ENCODE data around the gene BOK. TPM values are rescaled to one million over a fixed set of nuclear protein-coding genes. Genes with fewer than 3 reads are reported as not detected.
A peak's percentile ranks its signal among the peaks of the same experiment; 100 is the strongest.

Gene BOK
- total RNA-seq, 1 experiment from 2014 or later = 41.5 TPM

DNA sequence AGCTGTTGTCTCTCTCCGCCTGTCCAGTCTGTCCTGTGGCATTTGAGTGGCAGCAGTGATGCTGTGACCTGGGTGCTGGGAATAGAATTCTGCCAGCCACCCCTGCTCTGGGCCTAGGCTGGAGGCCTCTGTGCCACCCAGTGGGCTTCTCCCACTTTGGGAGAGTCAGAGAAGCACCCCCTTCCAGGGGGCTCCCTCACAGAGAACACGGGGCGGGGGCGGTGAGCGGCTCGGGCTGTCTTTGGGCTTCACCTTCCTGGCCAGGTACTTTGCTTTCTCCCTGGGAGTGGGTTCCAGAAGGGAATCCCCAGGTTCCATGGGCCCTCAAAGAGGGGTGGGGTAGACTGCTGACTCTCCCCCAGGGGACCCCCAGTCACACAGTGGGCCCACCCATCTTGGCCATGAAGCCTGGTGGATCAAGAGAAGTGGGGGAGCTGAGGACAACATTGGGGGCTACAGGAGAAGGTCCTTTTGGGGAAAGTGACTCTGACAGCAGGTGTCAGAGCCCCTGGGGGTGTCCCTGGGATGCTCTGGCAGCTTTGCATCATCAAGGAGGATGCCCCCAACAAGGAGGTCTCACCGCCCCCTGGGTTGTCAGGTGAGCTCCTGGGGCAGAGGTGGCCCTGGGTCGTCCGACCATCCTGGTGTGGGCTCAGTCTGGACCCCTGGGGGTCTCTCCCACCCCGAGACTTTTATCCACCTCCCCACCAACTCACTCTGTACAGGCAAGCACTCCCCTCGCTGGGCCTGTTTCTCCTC is 18.8 kb upstream of the BOK start:
- no peak for ATAC-seq
- Histone ChIP-seq H3K9me2 (ENCODE audit: insufficient read depth) (no peaks in the 10 kb centered on the region), H3K27ac (ENCODE audit: low read depth, low read length) (no peak overlapping the region), H3K36me3 (ENCODE audit: control insufficient read depth in 1 of 2, insufficient read depth in 2 of 2, low read length in 2 of 2) (no peaks in the 10 kb centered on the region), H3K4me1 (ENCODE audit: control insufficient read depth in 1 of 2, insufficient read depth in 2 of 2, low read length in 2 of 2) (peaks cover 7 to 20% of the 10 kb centered on the region in 2 experiments), H4K20me1 (ENCODE audit: insufficient read depth) (no peaks in the 10 kb centered on the region), H3K4me2 (ENCODE audit: low read length) (peak overlapping the region; percentile 84), H3K9me3 (ENCODE audit: control insufficient read depth in 1 of 2, insufficient read depth in 1 of 2, low read depth in 1 of 2, low read length in 2 of 2) (no peaks in the 10 kb centered on the region), H3K27me3 (ENCODE audit: insufficient read depth, low read length) (no peaks in the 10 kb centered on the region), H3K79me2 (ENCODE audit: insufficient read depth, low read length) (no peaks in the 10 kb centered on the region), H3K9ac (ENCODE audit: low read length) (no peak overlapping the region), H2AFZ (ENCODE audit: low read depth, low read length, poor library complexity, severe bottlenecking) (no peak overlapping the region), H3K4me3 (replicated peaks in 1 of 2; ENCODE audit: low read depth in 1 of 2, low read length in 2 of 2) (no peak overlapping the region)
- no TSS peak for BruUV-seq (replicated peaks)
- DNase-seq (ENCODE audit: low read depth, low spot score) = no peak
- intact Hi-C loops (cut with micrococcal nuclease) = no loop called here
- CTCF ChIA-PET = no interaction called here
- POLR2A ChIA-PET = no interaction called here
- RAD21 ChIA-PET (ENCODE audit: low non-redundant PET in 1 of 2, low total read pairs in 2 of 2, uncharacterized antibody in 2 of 2, unreplicated experiment in 2 of 2) = no interaction called here
- no peak for TF ChIP-seq CEBPB (IDR thresholded peaks at IDR 0.05; ENCODE audit: low read depth)
- TF ChIP-seq, protein P1, sequence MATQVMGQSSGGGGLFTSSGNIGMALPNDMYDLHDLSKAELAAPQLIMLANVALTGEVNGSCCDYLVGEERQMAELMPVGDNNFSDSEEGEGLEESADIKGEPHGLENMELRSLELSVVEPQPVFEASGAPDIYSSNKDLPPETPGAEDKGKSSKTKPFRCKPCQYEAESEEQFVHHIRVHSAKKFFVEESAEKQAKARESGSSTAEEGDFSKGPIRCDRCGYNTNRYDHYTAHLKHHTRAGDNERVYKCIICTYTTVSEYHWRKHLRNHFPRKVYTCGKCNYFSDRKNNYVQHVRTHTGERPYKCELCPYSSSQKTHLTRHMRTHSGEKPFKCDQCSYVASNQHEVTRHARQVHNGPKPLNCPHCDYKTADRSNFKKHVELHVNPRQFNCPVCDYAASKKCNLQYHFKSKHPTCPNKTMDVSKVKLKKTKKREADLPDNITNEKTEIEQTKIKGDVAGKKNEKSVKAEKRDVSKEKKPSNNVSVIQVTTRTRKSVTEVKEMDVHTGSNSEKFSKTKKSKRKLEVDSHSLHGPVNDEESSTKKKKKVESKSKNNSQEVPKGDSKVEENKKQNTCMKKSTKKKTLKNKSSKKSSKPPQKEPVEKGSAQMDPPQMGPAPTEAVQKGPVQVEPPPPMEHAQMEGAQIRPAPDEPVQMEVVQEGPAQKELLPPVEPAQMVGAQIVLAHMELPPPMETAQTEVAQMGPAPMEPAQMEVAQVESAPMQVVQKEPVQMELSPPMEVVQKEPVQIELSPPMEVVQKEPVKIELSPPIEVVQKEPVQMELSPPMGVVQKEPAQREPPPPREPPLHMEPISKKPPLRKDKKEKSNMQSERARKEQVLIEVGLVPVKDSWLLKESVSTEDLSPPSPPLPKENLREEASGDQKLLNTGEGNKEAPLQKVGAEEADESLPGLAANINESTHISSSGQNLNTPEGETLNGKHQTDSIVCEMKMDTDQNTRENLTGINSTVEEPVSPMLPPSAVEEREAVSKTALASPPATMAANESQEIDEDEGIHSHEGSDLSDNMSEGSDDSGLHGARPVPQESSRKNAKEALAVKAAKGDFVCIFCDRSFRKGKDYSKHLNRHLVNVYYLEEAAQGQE (IDR thresholded peaks at IDR 0.05; ENCODE audit: low read depth) = no peak
- TF ChIP-seq POLR2AphosphoS5 (IDR thresholded peaks at IDR 0.05; ENCODE audit: low read depth, low read length) = no peak
- TF ChIP-seq, protein P2, sequence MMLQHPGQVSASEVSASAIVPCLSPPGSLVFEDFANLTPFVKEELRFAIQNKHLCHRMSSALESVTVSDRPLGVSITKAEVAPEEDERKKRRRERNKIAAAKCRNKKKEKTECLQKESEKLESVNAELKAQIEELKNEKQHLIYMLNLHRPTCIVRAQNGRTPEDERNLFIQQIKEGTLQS (IDR thresholded peaks at IDR 0.05) = no peak

DNA sequence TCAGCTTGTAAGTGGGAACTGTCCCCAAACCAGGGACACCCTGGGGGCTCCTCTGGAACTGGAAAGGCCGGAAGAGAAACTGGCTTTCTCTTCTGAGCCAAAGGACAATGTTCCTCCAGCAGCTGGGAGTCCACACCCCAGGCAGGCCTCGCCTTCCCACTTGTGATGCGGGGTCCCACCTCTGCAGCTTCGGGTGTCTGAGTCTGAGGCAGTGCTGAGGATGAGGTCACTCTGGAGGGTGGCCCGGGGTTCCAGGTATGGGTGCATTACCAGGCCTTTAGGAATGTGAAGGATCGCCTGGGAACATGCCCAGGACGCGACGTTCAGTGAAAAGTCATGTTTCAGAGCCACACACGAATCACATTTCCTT is 18.2 kb upstream of the BOK start:
- CTCF ChIA-PET = no interaction called here
- Histone ChIP-seq H3K79me2 (ENCODE audit: insufficient read depth, low read length) (no peaks in the 10 kb centered on the region), H3K4me1 (ENCODE audit: control insufficient read depth in 1 of 2, insufficient read depth in 2 of 2, low read length in 2 of 2) (peaks cover 7 to 20% of the 10 kb centered on the region in 2 experiments), H3K4me2 (ENCODE audit: low read length) (peak overlapping the region; percentile 84), H3K4me3 (replicated peaks in 1 of 2; ENCODE audit: low read depth in 1 of 2, low read length in 2 of 2) (peak overlapping the region; percentile 35 to 53; a peak in 3 of 4 replicates), H3K9me2 (ENCODE audit: insufficient read depth) (no peaks in the 10 kb centered on the region), H2AFZ (ENCODE audit: low read depth, low read length, poor library complexity, severe bottlenecking) (peak overlapping the region; percentile 91), H4K20me1 (ENCODE audit: insufficient read depth) (no peaks in the 10 kb centered on the region), H3K27ac (ENCODE audit: low read depth, low read length) (peak overlapping the region; percentile 16; the same call in 1 of the 2 replicates), H3K27me3 (ENCODE audit: insufficient read depth, low read length) (no peaks in the 10 kb centered on the region), H3K36me3 (ENCODE audit: control insufficient read depth in 1 of 2, insufficient read depth in 2 of 2, low read length in 2 of 2) (no peaks in the 10 kb centered on the region), H3K9ac (ENCODE audit: low read length) (peak overlapping the region; percentile 38), H3K9me3 (ENCODE audit: control insufficient read depth in 1 of 2, insufficient read depth in 1 of 2, low read depth in 1 of 2, low read length in 2 of 2) (no peaks in the 10 kb centered on the region)
- no TSS peak for BruUV-seq (replicated peaks)
- DNase-seq (ENCODE audit: low read depth, low spot score) = no peak
- POLR2A ChIA-PET = no interaction called here
- intact Hi-C loops (cut with micrococcal nuclease) = no loop called here
- no peak for ATAC-seq
- RAD21 ChIA-PET (ENCODE audit: low non-redundant PET in 1 of 2, low total read pairs in 2 of 2, uncharacterized antibody in 2 of 2, unreplicated experiment in 2 of 2) = no interaction called here
- TF ChIP-seq, protein P2 (IDR thresholded peaks at IDR 0.05) = no peak
- TF ChIP-seq RAD21 (IDR thresholded peaks at IDR 0.05; ENCODE audit: low read depth) (no peak), CBX3 (IDR thresholded peaks at IDR 0.05; ENCODE audit: low read depth) (no peak), POLR2AphosphoS5 (IDR thresholded peaks at IDR 0.05; ENCODE audit: low read depth, low read length) (no peak)
- TF ChIP-seq, protein P3, sequence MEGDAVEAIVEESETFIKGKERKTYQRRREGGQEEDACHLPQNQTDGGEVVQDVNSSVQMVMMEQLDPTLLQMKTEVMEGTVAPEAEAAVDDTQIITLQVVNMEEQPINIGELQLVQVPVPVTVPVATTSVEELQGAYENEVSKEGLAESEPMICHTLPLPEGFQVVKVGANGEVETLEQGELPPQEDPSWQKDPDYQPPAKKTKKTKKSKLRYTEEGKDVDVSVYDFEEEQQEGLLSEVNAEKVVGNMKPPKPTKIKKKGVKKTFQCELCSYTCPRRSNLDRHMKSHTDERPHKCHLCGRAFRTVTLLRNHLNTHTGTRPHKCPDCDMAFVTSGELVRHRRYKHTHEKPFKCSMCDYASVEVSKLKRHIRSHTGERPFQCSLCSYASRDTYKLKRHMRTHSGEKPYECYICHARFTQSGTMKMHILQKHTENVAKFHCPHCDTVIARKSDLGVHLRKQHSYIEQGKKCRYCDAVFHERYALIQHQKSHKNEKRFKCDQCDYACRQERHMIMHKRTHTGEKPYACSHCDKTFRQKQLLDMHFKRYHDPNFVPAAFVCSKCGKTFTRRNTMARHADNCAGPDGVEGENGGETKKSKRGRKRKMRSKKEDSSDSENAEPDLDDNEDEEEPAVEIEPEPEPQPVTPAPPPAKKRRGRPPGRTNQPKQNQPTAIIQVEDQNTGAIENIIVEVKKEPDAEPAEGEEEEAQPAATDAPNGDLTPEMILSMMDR (IDR thresholded peaks at IDR 0.05 in 2 of 3, conservative IDR thresholded peaks at IDR 0.05 in 1 of 3; ENCODE audit: borderline replicate concordance in 1 of 3, insufficient read depth in 1 of 3, low read depth in 2 of 3, low read length in 2 of 3) = no peak
- TF ChIP-seq, protein P1 (IDR thresholded peaks at IDR 0.05; ENCODE audit: low read depth) = no peak

Measured in HCT116 (cell line).